Right lobe of liver (tissue), 4 donors: ENCODE results near the gene UFM1.
"Not testable (repeated sequence)": the region's sequence is repeated elsewhere in the genome, so short reads cannot be mapped to it uniquely, and the experiment has no call there.

Experiments
- POLR2A ChIP-seq: fragments of 450-650 bp; IDR thresholded peaks from one replicate; pipeline ENCODE4 v1.6.1; 2017; ENCODE audit warnings: antibody characterized with exemption, mild to moderate bottlenecking
- TF ChIP-seq, protein P1 (sequence below), 4 donors: fragments of 200-600 bp in 3 of 4; fragments of 450-650 bp in 1 of 4; IDR thresholded peaks; one replicate each; pipeline versions ENCODE4 v1.5.1 to v1.8.0; 2016 to 2022; ENCODE audit warnings: antibody characterized with exemption in 4 of 4, mild to moderate bottlenecking in 2 of 4
- donor health status: DM: no; HTN: no; CAD: no.
- donor health status: DM: no; HTN: no; CAD: no.
- donor health status: DM: no; HTN: yes; CAD: no.

- TF ChIP-seq, protein P1, sequence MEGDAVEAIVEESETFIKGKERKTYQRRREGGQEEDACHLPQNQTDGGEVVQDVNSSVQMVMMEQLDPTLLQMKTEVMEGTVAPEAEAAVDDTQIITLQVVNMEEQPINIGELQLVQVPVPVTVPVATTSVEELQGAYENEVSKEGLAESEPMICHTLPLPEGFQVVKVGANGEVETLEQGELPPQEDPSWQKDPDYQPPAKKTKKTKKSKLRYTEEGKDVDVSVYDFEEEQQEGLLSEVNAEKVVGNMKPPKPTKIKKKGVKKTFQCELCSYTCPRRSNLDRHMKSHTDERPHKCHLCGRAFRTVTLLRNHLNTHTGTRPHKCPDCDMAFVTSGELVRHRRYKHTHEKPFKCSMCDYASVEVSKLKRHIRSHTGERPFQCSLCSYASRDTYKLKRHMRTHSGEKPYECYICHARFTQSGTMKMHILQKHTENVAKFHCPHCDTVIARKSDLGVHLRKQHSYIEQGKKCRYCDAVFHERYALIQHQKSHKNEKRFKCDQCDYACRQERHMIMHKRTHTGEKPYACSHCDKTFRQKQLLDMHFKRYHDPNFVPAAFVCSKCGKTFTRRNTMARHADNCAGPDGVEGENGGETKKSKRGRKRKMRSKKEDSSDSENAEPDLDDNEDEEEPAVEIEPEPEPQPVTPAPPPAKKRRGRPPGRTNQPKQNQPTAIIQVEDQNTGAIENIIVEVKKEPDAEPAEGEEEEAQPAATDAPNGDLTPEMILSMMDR (IDR thresholded peaks at IDR 0.05): not testable (repeated sequence)
- TF ChIP-seq POLR2A: not testable (repeated sequence)
Measured at GRCh38 chr13:38370096-38370495, 20.4 kb downstream of the UFM1 start.
